CD4-positive, alpha-beta T cell (primary cell): ENCODE measurements around the gene GALC. TPM values are rescaled to one million over a fixed set of nuclear protein-coding genes. Genes with fewer than 3 reads are reported as not detected.

Source experiments
- ATAC-seq: fragments of 200-7000 bp; cut with Tn5 transposase; one replicate; pipeline ENCODE4 v1.10.0; 2022; ENCODE audit warnings: mild to moderate bottlenecking; ENCODE audit not compliant: poor library complexity
- CTCF ChIA-PET: fragments of 350-600 bp; sonication (Branson Sonifier 250); formaldehyde crosslinking; loops from one replicate; lab custom pipeline; 2021; ENCODE audit warnings: antibody characterized with exemption, inconsistent platforms; lab: Charles Lee
- POLR2A ChIA-PET: fragments of 350-600 bp; sonication (Branson Sonifier 250); formaldehyde crosslinking; loops from one replicate; lab custom pipeline; 2021; ENCODE audit warnings: antibody characterized with exemption, inconsistent platforms; lab: Charles Lee
- DNase-seq, 14 experiments: peaks; one replicate each; pipeline ENCODE4 v3.0.0-alpha.2; 2013 to 2020; ENCODE audit warnings: mixed read lengths in 2 of 14
- H3K27ac ChIP-seq, 2 donors: one replicate each; pipeline versions ENCODE4 v1.5.1 to v1.7.0; 2013; ENCODE audit warnings: low read length in 2 of 2, low read depth in 1 of 2, mild to moderate bottlenecking in 1 of 2
- H3K27me3 ChIP-seq, 2 experiments: 1 replicate in 1 of 2; 2 replicates in 1 of 2; pipeline versions ENCODE4 v1.6.1 to v1.7.0; 2013; ENCODE audit warnings: low read length in 2 of 2, control low read depth in 1 of 2, mild to moderate bottlenecking in 1 of 2, moderate library complexity in 1 of 2; ENCODE audit not compliant: insufficient read depth in 2 of 2, control insufficient read depth in 1 of 2
- H3K36me3 ChIP-seq: one replicate; pipeline ENCODE4 v1.6.1; 2013; ENCODE audit warnings: low read length, control low read depth; ENCODE audit not compliant: insufficient read depth
- H3K4me1 ChIP-seq: one replicate; pipeline ENCODE4 v1.6.1; 2013; ENCODE audit warnings: low read length, control low read depth; ENCODE audit not compliant: insufficient read depth
- H3K4me3 ChIP-seq: one replicate; pipeline ENCODE4 v1.5.1; 2013; ENCODE audit warnings: mild to moderate bottlenecking, low read length, moderate library complexity
- H3K9me3 ChIP-seq, 2 experiments: 1 replicate in 1 of 2; 2 replicates in 1 of 2; pipeline versions ENCODE4 v1.6.1 to v1.7.0; 2013; ENCODE audit warnings: low read length in 2 of 2, mild to moderate bottlenecking in 2 of 2, control low read depth in 1 of 2, moderate library complexity in 1 of 2; ENCODE audit not compliant: control insufficient read depth in 1 of 2, insufficient read depth in 1 of 2
- H3K27ac Mint-ChIP-seq: one replicate; pipeline ENCODE4 v1.8.0; 2020; ENCODE audit warnings: mixed read lengths
- H3K27me3 Mint-ChIP-seq: one replicate; pipeline ENCODE4 v1.8.0; 2021; ENCODE audit warnings: mixed read lengths
- H3K36me3 Mint-ChIP-seq: one replicate; pipeline ENCODE4 v1.8.0; 2021; ENCODE audit warnings: low read depth, mixed read lengths
- H3K4me1 Mint-ChIP-seq: one replicate; pipeline ENCODE4 v1.8.0; 2021; ENCODE audit warnings: low read depth, mixed read lengths
- H3K4me3 Mint-ChIP-seq: one replicate; pipeline ENCODE4 v1.8.0; 2020; ENCODE audit warnings: mild to moderate bottlenecking, mixed read lengths
- H3K9me3 Mint-ChIP-seq: one replicate; pipeline ENCODE4 v1.8.0; 2020; ENCODE audit warnings: mixed read lengths
- CTCF ChIP-seq: fragments of 200-600 bp; IDR thresholded peaks from one replicate; pipeline ENCODE4 v1.8.0; 2022; ENCODE audit warnings: antibody characterized with exemption, mild to moderate bottlenecking
- intact Hi-C, 2 experiments: fragments of 100-400 bp; cut with DNase I in 1 of 2; cut with micrococcal nuclease in 1 of 2; formaldehyde crosslinking; loops; one replicate each; pipeline versions ENCODE4 v1.15.1 to v1.9.0; 2023 to 2025; cut with DNase I, micrococcal nuclease
- polyA plus RNA-seq, 2 donors: library from polyadenylated mRNA; unstranded; fragments of 120-200 nt; gene quantifications; one replicate each; pipeline ENCODE4 v1.2.1, GENCODE V29; 2013
- total RNA-seq, 174 experiments: library from RNA in 2 of 174; stranded (reverse) in 2 of 174; gene quantifications; one replicate each; pipeline ENCODE4 v1.2.3 and lab custom pipeline; 2021 to 2026

GALC gene
- 10 to 100 TPM; 14.7 to 14.9 TPM for total RNA-seq
- polyA plus RNA-seq (2013, experiment 1 of 2): 23.2 TPM
- polyA plus RNA-seq (2013, experiment 2 of 2): 20.3 TPM
- total RNA-seq (lab: John Stamatoyannopoulos, UW): 5.7 to 62.4 (median 31.9) reads per million in 172 experiments

DNA sequence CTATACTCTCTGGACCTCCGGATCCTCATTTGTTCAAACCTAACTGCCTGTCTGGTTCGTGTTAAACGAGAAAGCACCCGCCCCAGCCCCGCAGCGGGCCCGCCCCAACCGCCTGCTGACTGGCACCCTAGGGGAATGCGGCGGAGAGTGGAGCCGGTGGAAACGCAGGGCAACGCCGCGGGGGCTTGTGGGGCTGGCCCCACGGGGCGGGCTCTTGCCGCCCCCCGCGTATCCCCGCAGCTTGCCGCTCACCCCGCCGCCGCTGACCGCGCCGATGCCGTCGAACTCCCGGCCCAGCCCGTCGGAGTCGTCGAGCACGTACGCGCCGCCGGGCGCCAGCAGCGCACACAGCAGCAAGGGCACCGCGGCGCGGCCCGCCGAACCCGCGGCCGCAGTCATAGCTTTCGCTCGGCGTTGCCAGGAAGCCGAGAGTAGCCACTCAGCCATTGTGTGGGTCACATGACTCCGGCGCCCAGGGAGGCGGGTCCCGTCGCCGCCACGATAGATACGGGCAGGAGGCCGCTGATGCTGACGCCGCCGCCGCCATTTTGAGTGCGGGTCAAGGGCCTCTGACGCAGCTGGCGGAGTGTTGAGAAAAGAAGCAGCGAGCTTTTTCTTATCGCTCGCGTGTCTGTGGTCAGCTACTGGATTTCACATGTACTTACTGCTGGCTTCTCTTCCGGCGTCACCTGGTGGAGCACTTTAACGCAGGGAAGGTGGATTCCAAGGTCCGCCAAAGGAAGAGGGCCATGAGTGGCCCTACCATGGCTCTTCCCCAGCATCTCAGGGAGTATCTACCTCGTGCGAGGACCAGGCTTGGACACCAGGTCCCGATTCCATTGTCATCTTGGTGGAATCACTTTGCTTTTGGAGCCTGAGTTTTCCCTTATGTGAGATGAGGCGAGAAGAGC is at the start of gene GALC:
GALC (minus strand) TSS at position 465 of the 911 bp plus-strand sequence; CDS start at position 447, 18 bp downstream.
- peak; percentile 92 to 98 (median 94) for DNase-seq
- Mint-ChIP-seq H3K27ac (peak within 1 kb of the TSS; percentile 99), H3K4me3 (peak within 1 kb of the TSS; percentile 92), H3K4me1 (peaks cover 76% of the 10 kb centered on the region), H3K36me3 (no peaks in the 10 kb centered on the region), H3K9me3 (no peaks in the 10 kb centered on the region), H3K27me3 (no peaks in the 10 kb centered on the region)
- POLR2A ChIA-PET: interaction anchor here (0.6 to 5.6 kb wide), 18 partner anchors 9 to 1728 kb away, joined by 3 to 245 read pairs (median 7); partner anchors contain the start of gene GPR65
- H3K4me1 ChIP-seq: peaks cover 41% of the 10 kb centered on the region
- CTCF ChIA-PET: interaction anchor here (0.8 to 2.7 kb wide), 6 partner anchors 12 to 176 kb away, joined by 4 to 12 read pairs (median 8); partner anchors contain the start of gene GPR65
- H3K27ac ChIP-seq: peak within 1 kb of the TSS; percentile 88 to 95
- no peaks in the 10 kb centered on the region for H3K9me3 ChIP-seq
- peak; percentile 85 for ATAC-seq
- peak within 1 kb of the TSS; percentile 66 for H3K4me3 ChIP-seq
- intact Hi-C loops: loop anchor here (1.0 to 5.0 kb wide), 3 partner anchors 13 to 174 kb away; no protein-coding TSS in a partner anchor
- no peak for TF ChIP-seq CTCF
- no peaks in the 10 kb centered on the region for H3K27me3 ChIP-seq
- H3K36me3 ChIP-seq: no peaks in the 10 kb centered on the region

GRCh38 chr14:88040146-88040545 is 47.2 kb upstream of the GALC start:
- H3K36me3 Mint-ChIP-seq: no peaks in the 10 kb centered on the region
- H3K9me3 Mint-ChIP-seq: no peaks in the 10 kb centered on the region
- no peaks in the 10 kb centered on the region for H3K27me3 Mint-ChIP-seq
- CTCF ChIA-PET: no interaction called here
- intact Hi-C loops: no loop called here
- TF ChIP-seq CTCF: no peak
- Histone ChIP-seq H3K4me1 (no peaks in the 10 kb centered on the region), H3K36me3 (no peaks in the 10 kb centered on the region), H3K27ac (no peak overlapping the region), H3K4me3 (no peak overlapping the region), H3K9me3 (no peaks in the 10 kb centered on the region), H3K27me3 (no peaks in the 10 kb centered on the region)
- H3K4me1 Mint-ChIP-seq: peaks cover 12% of the 10 kb centered on the region
- DNase-seq (no peak), ATAC-seq (no peak)
- no peak overlapping the region for H3K27ac Mint-ChIP-seq
- H3K4me3 Mint-ChIP-seq: no peak overlapping the region
- POLR2A ChIA-PET: interaction anchor here (0.9 to 1.6 kb wide), 3 partner anchors 9 to 47 kb away, joined by 3 to 7 read pairs (median 4); partner anchors contain the start of gene GALC

DNA sequence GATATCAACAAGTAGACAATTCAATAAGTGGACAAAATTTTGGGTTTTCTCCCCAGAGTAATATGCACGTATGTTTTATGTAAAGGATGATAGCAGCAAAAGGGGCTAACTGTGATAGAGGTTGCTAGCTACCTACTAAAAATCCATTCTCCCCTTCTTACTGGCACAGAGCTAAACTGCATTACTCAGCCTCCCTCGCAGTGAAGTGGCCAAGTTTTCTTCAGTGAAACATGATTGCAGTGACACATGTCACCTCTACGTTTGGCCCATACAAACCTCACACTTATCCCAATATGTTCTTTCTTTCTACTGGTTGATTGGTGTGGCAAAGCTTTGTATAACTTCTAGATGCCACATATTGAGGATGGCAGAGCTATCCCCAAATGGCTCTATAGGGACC is 46.2 kb upstream of the GALC start:
- H3K4me3 ChIP-seq: no peak overlapping the region
- H3K4me1 Mint-ChIP-seq: peaks cover 12% of the 10 kb centered on the region
- H3K27ac Mint-ChIP-seq: no peak overlapping the region
- H3K4me3 Mint-ChIP-seq: no peak overlapping the region
- CTCF ChIA-PET: no interaction called here
- no peaks in the 10 kb centered on the region for H3K36me3 Mint-ChIP-seq
- H3K27me3 Mint-ChIP-seq: no peaks in the 10 kb centered on the region
- intact Hi-C loops: no loop called here
- no peak for DNase-seq
- no peaks in the 10 kb centered on the region for H3K36me3 ChIP-seq
- no peak overlapping the region for H3K27ac ChIP-seq
- POLR2A ChIA-PET: interaction anchor here (0.9 to 1.6 kb wide), 3 partner anchors 8 to 46 kb away, joined by 3 to 7 read pairs (median 4); partner anchors contain the start of gene GALC
- no peaks in the 10 kb centered on the region for H3K9me3 Mint-ChIP-seq
- ATAC-seq: no peak
- H3K4me1 ChIP-seq: no peaks in the 10 kb centered on the region
- no peaks in the 10 kb centered on the region for H3K9me3 ChIP-seq
- H3K27me3 ChIP-seq: no peaks in the 10 kb centered on the region
- TF ChIP-seq CTCF: no peak
